Measurements from ENCODE around the gene ALG14. TPM values are rescaled to one million over a fixed set of nuclear protein-coding genes. Genes with fewer than 3 reads are reported as not detected.

ALG14 gene
- total and polyA plus RNA-seq, 9 donors, result 3.2 to 9.3 (median 7.1) TPM

- DNase-seq, result no peak
- Histone ChIP-seq H3K27ac (ENCODE audit: low read length) (peak overlapping the region; percentile 56), H3K27me3 (ENCODE audit: control insufficient read depth, insufficient read depth, low read length) (no peaks in the 10 kb centered on the region), H3K4me1 (ENCODE audit: control insufficient read depth, insufficient read depth, low read length) (peaks cover 7% of the 10 kb centered on the region), H3K9me3 (replicated peaks; ENCODE audit: control insufficient read depth, low read depth, low read length) (no peaks in the 10 kb centered on the region), H3K36me3 (ENCODE audit: control insufficient read depth, insufficient read depth, low read length) (peaks cover 7% of the 10 kb centered on the region), H3K4me3 (ENCODE audit: low read length) (peak overlapping the region; percentile 84)
- no CpG with 5 or more reads among the region's 7 CpGs for WGBS (ENCODE audit: insufficient coverage)
Measured at GRCh38 chr1:95072117-95072516, 634 bp downstream of the ALG14 start.

- Histone ChIP-seq H3K36me3 (ENCODE audit: control insufficient read depth, insufficient read depth, low read length) (peaks cover 7% of the 10 kb centered on the region), H3K27me3 (ENCODE audit: control insufficient read depth, insufficient read depth, low read length) (no peaks in the 10 kb centered on the region), H3K4me1 (ENCODE audit: control insufficient read depth, insufficient read depth, low read length) (peaks cover 7% of the 10 kb centered on the region), H3K4me3 (ENCODE audit: low read length) (no peak overlapping the region), H3K27ac (ENCODE audit: low read length) (no peak overlapping the region), H3K9me3 (replicated peaks; ENCODE audit: control insufficient read depth, low read depth, low read length) (no peaks in the 10 kb centered on the region)
- WGBS (ENCODE audit: insufficient coverage), result 77% methylated on average over 2 of the region's 2 CpGs
- DNase-seq, result no peak
Measured at GRCh38 chr1:95071539-95071938, 1.2 kb downstream of the ALG14 start.

GRCh38 chr1:95069710-95070093 is 3.0 kb downstream of the ALG14 start:
- no peak for DNase-seq
- Histone ChIP-seq H3K4me3 (ENCODE audit: low read length) (no peak overlapping the region), H3K36me3 (ENCODE audit: control insufficient read depth, insufficient read depth, low read length) (peaks cover 7% of the 10 kb centered on the region), H3K4me1 (ENCODE audit: control insufficient read depth, insufficient read depth, low read length) (peaks cover 7% of the 10 kb centered on the region), H3K27ac (ENCODE audit: low read length) (no peak overlapping the region), H3K27me3 (ENCODE audit: control insufficient read depth, insufficient read depth, low read length) (no peaks in the 10 kb centered on the region), H3K9me3 (replicated peaks; ENCODE audit: control insufficient read depth, low read depth, low read length) (no peaks in the 10 kb centered on the region)
- 90% methylated on average over 1 of the region's 5 CpGs for WGBS (ENCODE audit: insufficient coverage)

GRCh38 chr1:95068956-95069709 is 3.6 kb downstream of the ALG14 start:
- peaks cover 7% of the 10 kb centered on the region for H3K36me3 ChIP-seq (ENCODE audit: control insufficient read depth, insufficient read depth, low read length)
- H3K27ac ChIP-seq (ENCODE audit: low read length), result no peak overlapping the region
- H3K4me1 ChIP-seq (ENCODE audit: control insufficient read depth, insufficient read depth, low read length), result peaks cover 7% of the 10 kb centered on the region
- H3K9me3 ChIP-seq (replicated peaks; ENCODE audit: control insufficient read depth, low read depth, low read length), result no peaks in the 10 kb centered on the region
- H3K4me3 ChIP-seq (ENCODE audit: low read length), result no peak overlapping the region
- no peak for DNase-seq
- 96% methylated on average over 2 of the region's 6 CpGs for WGBS (ENCODE audit: insufficient coverage)
- H3K27me3 ChIP-seq (ENCODE audit: control insufficient read depth, insufficient read depth, low read length), result no peaks in the 10 kb centered on the region

GRCh38 chr1:95067568-95067967 is 5.2 kb downstream of the ALG14 start:
- H3K4me1 ChIP-seq (ENCODE audit: control insufficient read depth, insufficient read depth, low read length), result peaks cover 2% of the 10 kb centered on the region
- H3K9me3 ChIP-seq (replicated peaks; ENCODE audit: control insufficient read depth, low read depth, low read length), result no peaks in the 10 kb centered on the region
- 69% methylated on average over 5 of the region's 5 CpGs for WGBS (ENCODE audit: insufficient coverage)
- peaks cover 11% of the 10 kb centered on the region for H3K36me3 ChIP-seq (ENCODE audit: control insufficient read depth, insufficient read depth, low read length)
- H3K27ac ChIP-seq (ENCODE audit: low read length), result no peak overlapping the region
- no peak for DNase-seq
- H3K4me3 ChIP-seq (ENCODE audit: low read length), result no peak overlapping the region
- no peaks in the 10 kb centered on the region for H3K27me3 ChIP-seq (ENCODE audit: control insufficient read depth, insufficient read depth, low read length)

- no peak overlapping the region for H3K27ac ChIP-seq (ENCODE audit: low read length)
- no peak for DNase-seq
- H3K9me3 ChIP-seq (replicated peaks; ENCODE audit: control insufficient read depth, low read depth, low read length), result no peaks in the 10 kb centered on the region
- no peaks in the 10 kb centered on the region for H3K27me3 ChIP-seq (ENCODE audit: control insufficient read depth, insufficient read depth, low read length)
- peaks cover 11% of the 10 kb centered on the region for H3K36me3 ChIP-seq (ENCODE audit: control insufficient read depth, insufficient read depth, low read length)
- WGBS (ENCODE audit: insufficient coverage), result no CpG with 5 or more reads among the region's 2 CpGs
- H3K4me3 ChIP-seq (ENCODE audit: low read length), result no peak overlapping the region
- H3K4me1 ChIP-seq (ENCODE audit: control insufficient read depth, insufficient read depth, low read length), result peaks cover 2% of the 10 kb centered on the region
Measured at GRCh38 chr1:95067062-95067461, 5.7 kb downstream of the ALG14 start.

GRCh38 chr1:95061445-95062006 is 11.2 kb downstream of the ALG14 start:
- WGBS (ENCODE audit: insufficient coverage), result no CpG with 5 or more reads among the region's 3 CpGs
- H3K4me3 ChIP-seq (ENCODE audit: low read length), result no peak overlapping the region
- no peak for DNase-seq
- H3K27me3 ChIP-seq (ENCODE audit: control insufficient read depth, insufficient read depth, low read length), result no peaks in the 10 kb centered on the region
- no peak overlapping the region for H3K27ac ChIP-seq (ENCODE audit: low read length)
- H3K36me3 ChIP-seq (ENCODE audit: control insufficient read depth, insufficient read depth, low read length), result peaks cover 4% of the 10 kb centered on the region
- no peaks in the 10 kb centered on the region for H3K4me1 ChIP-seq (ENCODE audit: control insufficient read depth, insufficient read depth, low read length)
- H3K9me3 ChIP-seq (replicated peaks; ENCODE audit: control insufficient read depth, low read depth, low read length), result no peaks in the 10 kb centered on the region

GRCh38 chr1:95058974-95059373 is 13.8 kb downstream of the ALG14 start:
- H3K4me1 ChIP-seq (ENCODE audit: control insufficient read depth, insufficient read depth, low read length), result no peaks in the 10 kb centered on the region
- H3K27me3 ChIP-seq (ENCODE audit: control insufficient read depth, insufficient read depth, low read length), result no peaks in the 10 kb centered on the region
- peaks cover 2% of the 10 kb centered on the region for H3K36me3 ChIP-seq (ENCODE audit: control insufficient read depth, insufficient read depth, low read length)
- H3K4me3 ChIP-seq (ENCODE audit: low read length), result no peak overlapping the region
- H3K9me3 ChIP-seq (replicated peaks; ENCODE audit: control insufficient read depth, low read depth, low read length), result no peaks in the 10 kb centered on the region
- WGBS (ENCODE audit: insufficient coverage), result 97% methylated on average over 8 of the region's 9 CpGs
- no peak overlapping the region for H3K27ac ChIP-seq (ENCODE audit: low read length)
- no peak for DNase-seq

- DNase-seq, result peak; percentile 84
- WGBS (ENCODE audit: insufficient coverage), result no CpG with 5 or more reads among the region's 6 CpGs
Measured at GRCh38 chr1:95057351-95057750, 15.4 kb downstream of the ALG14 start.

GRCh38 chr1:95049935-95050334 is 22.8 kb downstream of the ALG14 start:
- H3K4me1 ChIP-seq (ENCODE audit: control insufficient read depth, insufficient read depth, low read length), result no peaks in the 10 kb centered on the region
- no peak overlapping the region for H3K27ac ChIP-seq (ENCODE audit: low read length)
- H3K27me3 ChIP-seq (ENCODE audit: control insufficient read depth, insufficient read depth, low read length), result no peaks in the 10 kb centered on the region
- no CpG with 5 or more reads among the region's 5 CpGs for WGBS (ENCODE audit: insufficient coverage)
- H3K36me3 ChIP-seq (ENCODE audit: control insufficient read depth, insufficient read depth, low read length), result no peaks in the 10 kb centered on the region
- no peak for DNase-seq
- H3K4me3 ChIP-seq (ENCODE audit: low read length), result no peak overlapping the region
- H3K9me3 ChIP-seq (replicated peaks; ENCODE audit: control insufficient read depth, low read depth, low read length), result no peaks in the 10 kb centered on the region

More at GRCh38 chr1:95057351-95057750, 15.4 kb downstream of the ALG14 start:
- H3K4me3 ChIP-seq (ENCODE audit: low read length), result no peak overlapping the region
- no peaks in the 10 kb centered on the region for H3K4me1 ChIP-seq (ENCODE audit: control insufficient read depth, insufficient read depth, low read length)
- no peak overlapping the region for H3K27ac ChIP-seq (ENCODE audit: low read length)
- H3K36me3 ChIP-seq (ENCODE audit: control insufficient read depth, insufficient read depth, low read length), result no peaks in the 10 kb centered on the region
- no peaks in the 10 kb centered on the region for H3K9me3 ChIP-seq (replicated peaks; ENCODE audit: control insufficient read depth, low read depth, low read length)
- H3K27me3 ChIP-seq (ENCODE audit: control insufficient read depth, insufficient read depth, low read length), result no peaks in the 10 kb centered on the region

All from muscle of leg (tissue), 11 donors.